Activated naive CD4-positive, alpha-beta T cell (primary cell): ENCODE measurements around the gene ALKBH3.
A peak's percentile ranks its signal among the peaks of the same experiment; 100 is the strongest.

Source experiments
- DNase-seq, 4 experiments: peaks; one replicate each; lab custom pipeline; 2025; lab: John Stamatoyannopoulos, UW

ALKBH3 gene

DNA sequence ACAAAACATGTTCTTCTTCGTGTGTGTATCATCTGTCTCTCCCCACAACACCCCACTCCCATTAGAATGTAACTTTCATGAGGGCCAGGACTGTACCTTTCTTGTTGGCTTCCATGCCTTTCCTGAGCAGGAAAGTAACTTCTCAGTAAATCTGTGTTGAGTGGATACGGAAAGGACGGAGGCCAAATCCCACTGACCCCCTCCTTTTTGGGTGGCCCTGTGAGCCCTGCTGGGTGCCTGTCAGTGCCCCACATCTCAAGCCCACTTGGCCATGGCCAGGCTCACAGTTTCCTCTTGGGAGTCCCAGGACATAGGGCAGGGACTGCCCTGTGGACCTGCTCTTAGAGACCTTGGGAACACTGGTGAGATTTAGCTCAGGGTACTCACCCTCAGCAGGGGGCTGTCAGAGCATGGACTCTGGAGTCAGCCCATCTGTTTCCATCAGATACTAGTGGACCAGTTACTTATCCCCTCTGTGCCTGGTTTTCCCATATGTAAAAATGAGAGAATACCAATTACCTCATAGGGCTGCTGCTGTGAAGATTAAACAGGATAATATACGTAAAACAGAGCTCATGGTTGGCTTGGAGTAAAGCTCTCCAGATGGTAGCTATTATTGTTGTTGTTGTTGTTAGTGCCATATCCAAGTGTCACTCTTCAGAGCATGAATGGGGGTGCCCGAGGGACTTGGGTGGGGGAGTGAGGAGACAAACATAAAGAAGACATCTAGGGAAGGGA, 60.8 kb downstream of the ALKBH3 start:
- DNase-seq: no peak

DNA sequence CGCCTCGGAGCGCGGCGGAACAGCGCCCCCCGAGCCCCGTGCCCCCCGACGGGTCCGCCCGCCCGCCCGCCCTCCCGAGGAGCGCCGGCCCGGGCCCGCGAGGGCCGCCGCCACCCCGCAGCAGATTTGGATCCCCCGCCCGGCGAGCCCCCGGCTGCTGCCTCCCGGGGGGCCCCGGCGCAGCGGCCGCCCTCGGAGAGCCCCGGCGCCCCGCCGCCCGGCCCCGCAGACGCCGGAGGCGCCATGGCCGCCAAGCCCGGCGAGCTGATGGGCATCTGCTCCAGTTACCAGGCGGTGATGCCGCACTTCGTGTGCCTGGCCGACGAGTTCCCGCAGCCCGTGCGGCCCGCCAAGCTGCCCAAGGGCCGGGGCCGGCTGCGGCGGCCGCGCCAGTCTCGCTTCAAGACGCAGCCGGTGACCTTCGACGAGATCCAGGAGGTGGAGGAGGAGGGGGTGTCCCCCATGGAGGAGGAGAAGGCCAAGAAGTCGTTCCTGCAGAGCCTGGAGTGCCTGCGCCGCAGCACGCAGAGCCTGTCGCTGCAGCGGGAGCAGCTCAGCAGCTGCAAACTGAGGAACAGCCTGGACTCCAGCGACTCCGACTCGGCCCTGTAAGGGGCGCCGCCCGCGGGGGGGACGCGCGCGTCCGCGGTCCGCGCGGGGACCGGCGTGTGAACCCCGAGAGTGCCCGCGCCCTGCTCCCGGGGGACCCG, 62.2 kb downstream of the ALKBH3 start:
- DNase-seq: no peak

DNA sequence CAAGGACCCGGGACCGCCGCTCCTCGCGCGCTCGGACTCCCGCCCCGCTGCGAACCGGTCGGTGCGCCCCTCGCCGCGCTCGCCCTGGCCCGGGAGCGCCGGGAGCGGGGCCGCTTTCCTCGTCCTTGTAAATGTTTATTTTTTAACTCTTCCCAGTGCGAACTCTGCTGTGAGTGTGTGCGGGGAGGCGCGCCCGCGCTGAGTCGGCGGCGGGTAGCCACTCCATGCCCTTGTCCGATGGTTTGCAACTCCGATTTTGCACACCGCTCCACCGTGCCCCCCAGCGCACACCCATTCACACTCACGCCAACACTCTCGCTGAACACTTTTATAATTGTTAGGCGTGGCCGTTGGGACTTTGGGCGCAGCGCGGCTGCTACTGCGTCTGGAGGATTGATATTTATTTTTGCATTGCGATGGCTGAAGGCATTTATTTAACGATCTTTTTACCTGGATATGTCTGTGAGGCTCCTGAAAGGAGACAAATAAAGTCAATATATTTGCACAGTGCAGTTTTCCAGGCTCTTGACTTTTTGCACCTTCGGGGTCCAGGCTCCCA, 62.8 kb downstream of the ALKBH3 start:
- no peak for DNase-seq

DNA sequence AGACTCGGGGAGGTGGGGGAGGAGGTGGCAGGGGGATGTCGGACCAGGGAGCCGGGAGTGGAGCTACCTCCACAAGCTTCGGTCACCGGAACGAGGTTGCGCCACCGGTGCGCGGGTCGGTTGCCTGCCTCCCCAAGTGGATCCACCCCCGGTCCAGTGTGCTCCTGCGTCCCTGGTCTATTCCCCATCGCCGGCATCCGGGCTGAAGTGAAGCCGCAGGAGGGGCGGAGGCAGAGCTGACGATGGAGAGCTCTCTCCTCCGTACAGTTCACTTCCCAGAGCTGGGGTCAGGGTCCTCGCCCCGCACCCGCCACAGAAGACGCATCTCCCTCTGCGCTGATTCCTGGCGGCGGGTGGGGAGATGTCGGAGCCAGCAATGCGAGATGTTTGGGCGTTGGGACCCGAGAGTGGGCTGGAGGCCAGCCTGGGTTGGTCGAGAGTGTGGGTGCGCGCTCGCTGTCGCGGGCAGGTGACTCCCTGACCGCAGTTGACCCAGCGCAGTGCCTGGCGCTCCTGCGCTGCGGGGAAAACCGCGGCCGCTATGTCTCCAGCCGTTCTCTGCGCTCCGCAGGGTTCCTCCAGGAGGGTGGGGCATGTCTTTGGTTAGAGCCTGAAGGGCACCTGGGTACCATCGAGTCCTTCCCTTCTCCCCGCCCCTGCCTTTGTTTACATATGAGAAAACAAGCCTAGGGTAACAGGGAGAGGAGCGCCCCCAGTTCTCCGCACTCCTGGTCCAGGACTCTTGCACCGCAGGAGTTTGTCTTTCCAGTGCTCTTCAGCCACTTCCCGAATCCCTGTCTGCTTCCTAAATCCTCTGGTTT, 63.5 kb downstream of the ALKBH3 start:
- no peak for DNase-seq

DNA sequence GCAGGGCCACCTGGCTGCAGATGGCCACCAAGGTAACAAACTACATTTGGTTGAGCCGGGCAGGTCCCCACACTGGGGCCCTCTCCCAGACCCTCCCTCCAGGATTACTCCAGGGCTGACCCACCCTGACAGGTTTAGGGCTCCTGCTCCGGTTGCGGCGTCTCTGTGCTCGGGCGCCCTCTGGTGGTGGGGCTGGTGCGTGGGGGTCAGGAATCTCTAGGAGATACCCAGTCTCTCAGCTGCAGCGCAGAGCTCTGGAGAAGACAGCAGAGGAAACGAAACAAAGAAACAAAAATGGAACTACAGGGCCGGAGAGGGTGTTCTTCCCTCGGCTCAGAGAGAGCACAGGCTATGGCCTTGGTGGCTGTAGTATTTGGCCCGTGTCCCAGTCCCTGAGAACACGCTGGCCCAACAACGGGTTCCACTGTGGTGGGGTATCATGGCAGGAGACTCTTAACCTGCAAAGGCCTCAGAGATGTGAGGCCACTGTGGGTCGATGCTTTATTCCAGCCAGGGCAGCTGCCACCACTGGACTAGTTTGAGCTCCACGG, 64.2 kb downstream of the ALKBH3 start:
- DNase-seq: peak in 3 of 4 experiments; percentile 31 to 43 (median 34)

DNA sequence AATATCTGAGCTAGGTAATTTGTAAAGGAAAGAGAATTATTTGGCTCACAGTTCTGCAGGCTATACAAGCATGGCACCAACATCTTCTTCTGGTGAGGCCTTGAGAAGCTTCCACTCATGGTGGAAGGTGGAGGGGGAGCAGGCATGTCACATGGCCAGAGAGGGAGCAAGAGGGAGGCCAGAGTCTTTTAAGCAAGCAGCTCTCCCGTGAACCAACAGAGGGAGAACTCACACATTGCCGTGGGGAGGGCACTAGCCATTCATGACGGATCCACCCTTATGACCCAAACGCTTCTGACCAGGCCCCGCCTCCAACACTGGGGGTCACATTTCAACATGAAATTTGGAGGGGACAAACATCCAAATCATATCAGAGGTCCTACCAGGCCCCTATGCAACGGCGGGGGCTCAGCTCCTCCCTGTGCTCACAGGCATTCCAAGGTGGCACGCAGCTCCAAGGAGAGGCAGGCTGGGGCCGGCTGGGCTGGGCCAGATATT, 66.4 kb downstream of the ALKBH3 start:
- no peak for DNase-seq

DNA sequence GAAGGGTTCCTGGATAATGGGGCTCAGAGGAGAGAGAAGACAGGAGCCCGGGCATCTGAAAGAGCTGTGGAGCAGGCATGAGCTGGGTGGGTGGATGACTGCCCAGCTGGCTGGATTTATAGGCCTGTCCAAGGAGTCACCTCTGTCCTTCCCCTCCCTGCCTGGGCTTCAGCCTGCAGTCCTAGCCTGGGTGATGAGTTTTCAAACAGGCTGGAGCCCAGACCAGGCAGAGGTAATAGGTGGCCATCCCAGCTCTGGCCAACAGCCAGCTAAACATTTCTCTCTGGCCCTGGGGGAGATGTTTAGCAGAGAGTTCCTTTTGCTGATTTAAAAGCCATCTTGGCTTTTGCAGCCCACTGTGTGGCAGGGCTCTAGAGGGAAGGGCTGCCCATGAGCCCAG, 67.2 kb downstream of the ALKBH3 start:
- no peak for DNase-seq

DNA sequence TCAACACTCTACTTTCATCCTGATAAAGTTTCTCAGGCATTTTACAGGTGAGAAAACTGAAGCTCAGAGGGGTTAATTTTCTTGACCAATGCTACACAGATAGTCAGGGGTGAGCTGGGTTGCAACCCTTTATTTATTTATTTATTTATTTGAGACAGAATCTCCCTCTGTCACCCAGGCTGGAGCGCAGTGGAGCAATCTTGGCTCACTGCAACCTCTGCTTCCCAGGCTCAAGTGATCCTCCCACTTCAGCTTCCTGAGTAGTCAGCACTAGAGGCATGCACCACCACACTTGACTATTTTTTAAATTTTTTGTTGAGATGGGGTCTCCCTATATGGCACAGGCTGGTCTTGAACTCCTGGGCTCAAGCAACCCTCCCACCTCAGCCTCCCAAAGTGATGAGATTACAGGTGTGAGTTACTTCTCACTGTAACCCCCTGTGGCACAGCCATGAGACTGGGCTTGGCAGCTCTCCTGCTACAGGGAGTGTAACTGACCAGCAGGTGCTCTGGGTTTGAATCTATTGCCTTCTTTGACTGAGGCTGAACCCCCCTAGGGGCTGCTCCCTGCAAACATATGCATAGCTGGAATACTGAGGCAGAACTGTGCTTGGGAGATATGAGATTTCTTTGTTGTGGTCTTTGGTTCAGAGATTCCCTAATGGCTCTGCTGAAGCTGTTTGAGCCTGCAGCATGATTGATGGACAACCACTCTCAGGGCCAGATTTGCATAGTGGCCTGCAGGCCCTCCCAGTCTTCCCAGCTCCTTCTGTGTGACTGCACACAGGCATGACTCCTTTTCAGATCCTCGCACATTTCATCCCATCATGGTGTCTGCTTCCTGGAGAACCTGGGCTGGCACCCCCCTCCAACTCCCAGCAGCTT, 68.0 kb downstream of the ALKBH3 start:
- no peak for DNase-seq

DNA sequence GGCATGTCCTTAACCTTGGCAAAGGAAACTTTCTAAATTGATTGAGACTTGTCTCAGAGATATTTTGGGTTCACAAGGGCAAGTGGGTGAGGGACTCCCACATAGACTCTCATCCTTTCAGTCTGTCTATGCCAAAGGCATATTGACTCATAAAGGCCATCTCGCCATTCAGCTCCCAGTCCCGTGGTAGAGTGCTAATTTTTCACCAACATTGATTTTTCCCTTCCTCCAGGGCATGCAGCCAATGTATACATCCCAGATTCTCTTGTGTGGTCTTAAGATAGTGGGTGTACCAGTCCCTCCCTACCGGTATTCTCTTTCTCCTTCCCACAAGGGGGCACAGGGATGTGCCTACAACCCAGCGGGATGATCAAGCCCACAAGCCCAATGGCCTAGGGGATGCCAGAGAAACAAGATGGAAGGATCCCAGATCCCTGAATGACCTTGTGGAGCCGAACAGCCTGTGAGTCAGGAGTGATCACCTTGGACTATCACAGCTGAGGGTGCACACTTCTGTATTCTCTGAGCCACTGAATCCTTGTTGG, 69.8 kb downstream of the ALKBH3 start:
- no peak for DNase-seq

DNA sequence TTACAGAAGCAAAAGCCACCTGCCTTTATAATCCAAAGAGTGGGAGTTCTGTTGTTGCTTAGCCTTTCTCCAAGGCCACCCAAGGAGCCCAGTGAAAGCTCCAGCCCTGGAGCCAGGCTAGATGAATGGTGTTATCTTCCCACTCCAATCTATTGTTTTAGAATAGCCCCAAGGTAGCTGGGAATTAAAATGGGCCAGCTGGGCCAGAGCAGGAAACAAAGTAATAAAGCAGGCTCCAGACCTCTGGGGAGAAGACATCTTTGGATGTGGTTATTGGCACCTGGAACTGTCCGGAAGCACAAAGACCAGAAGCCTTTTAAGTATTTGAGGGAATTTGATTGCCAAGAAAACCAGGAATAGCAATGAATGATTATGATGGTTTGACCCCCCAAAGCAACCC, 70.6 kb downstream of the ALKBH3 start:
- no peak for DNase-seq

DNA sequence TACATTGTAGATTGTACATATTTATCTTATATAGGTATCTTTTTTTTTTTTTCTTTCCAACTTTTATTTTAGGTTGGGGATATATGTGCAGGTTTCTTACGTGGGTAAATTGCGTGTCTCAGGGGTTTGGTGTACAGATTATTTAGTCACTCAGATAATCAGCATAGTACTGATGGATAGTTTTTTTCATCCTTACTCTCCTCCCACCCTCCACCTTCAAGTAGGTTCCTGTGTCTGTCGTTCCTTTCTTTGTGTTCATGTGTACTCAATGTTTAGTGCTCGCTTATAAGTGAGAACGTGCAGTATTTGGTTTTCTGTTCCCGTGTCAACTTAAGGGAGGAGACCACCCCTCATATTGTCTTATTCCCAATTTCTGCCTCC, 71.4 kb downstream of the ALKBH3 start:
- DNase-seq: no peak

DNA sequence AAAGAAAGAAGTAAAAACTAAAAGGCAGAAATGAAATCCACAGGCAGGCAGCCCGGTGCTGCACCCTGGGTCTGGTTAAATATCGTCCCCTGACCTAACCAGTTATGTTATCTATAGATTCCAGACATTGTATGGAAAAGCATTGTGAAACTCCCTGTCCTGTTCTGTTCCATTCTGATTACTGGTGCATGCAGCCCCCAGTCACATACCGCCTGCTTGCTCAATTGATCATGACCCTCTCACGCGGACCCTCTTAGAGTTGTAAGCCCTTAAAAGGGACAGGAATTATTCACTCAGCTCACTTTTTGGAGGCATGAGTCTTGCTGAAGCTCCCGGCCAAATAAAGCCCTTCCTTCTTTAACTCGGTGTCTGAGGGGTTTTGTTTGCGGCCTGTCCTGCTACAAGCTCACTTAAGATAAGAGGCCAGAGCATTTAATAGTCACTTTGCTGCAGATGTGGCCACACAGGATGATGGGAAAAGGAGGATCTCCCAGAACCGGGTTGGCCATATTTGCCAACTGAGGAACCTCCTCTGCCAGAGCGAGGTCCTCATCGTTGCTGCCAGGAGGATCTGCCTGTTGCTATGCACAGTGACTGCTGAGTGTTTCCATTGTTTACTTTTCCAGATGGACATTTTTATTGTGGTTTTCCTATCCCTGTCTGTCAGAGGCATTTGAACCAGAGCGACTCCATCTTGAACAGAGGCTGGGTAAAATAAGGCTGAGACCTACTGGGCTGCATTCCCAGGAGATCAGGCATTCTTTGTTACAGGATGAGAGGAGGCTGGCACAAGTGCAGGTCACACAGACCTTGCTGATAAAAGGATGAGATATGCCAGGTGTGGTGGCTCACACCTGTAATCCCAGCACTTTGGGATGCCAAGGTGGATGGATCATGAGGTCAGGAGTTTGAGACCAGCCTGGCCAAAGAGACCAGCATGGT, 72.0 kb downstream of the ALKBH3 start:
- DNase-seq: no peak

DNA sequence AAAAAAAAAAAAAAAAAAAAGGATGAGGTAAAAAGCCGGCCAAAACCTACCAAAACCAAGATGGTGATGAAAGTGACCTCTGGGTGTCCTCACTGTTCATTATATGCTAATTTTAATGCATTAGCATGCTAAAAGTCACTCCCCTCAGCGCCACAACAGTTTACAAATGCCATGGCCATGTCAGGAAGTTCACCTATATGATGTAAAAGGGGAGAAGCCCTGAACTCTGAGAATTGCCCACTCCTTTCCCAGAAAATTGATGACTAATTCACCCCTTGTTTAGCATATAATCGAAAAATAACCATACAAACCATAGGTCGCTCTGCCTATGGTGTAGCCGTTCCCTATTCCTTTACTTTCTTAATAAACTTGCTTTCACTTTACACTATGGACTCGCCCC, 72.9 kb downstream of the ALKBH3 start:
- DNase-seq: no peak

DNA sequence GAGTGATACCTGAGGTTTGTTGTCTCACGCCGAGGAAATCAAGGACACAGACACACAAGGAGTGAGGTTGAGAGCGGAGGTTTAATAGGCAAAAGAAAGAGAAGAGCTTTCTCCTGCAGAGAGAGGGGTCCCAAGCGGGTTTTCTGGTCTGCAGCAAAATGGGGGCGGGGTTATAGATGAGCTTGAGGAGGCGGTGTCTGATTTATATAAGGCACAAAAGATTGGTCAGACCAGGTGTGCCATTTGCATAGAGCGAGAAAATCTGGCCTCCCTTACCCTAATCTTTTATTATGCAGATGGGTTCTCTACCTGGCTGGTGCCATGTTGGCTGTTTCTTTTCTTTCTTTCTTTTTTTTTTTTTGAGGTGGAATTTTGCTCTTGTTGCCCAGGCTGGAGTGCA, 73.6 kb downstream of the ALKBH3 start:
- no peak for DNase-seq

DNA sequence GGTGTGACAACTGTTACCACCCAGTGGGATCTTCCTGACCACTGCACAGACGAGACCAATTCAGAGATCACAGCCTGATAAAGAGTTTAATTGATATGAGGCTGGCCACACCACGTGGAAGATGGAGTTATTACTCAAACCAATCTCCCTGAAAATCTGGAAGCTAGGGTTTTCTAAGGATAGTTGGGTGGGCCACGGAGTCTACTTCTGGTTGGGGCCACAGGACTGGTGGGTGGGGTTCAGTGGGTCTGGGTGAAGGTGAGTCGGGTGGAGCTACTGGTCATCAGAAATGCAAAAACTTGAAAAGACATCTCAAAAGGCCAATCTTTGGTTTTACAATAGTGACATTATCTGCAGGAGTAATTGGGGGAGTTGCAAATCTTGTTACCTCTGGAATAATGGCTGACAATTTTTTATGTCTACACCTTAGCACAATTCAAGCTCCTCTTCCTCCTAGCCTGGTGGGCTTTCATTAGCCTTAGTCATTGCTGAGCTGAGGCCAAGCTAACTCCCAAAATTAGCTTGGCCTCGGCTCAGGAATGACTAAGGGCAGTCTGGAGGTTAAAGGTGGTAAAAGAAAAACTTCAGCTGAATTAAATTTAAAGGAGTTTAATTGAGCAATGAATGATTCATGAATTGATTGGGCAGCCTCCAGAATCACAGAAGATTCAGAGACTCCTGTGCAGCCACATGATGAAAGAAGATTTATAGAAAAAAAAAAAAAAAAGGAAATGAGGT, 74.9 kb downstream of the ALKBH3 start:
- no peak for DNase-seq

DNA sequence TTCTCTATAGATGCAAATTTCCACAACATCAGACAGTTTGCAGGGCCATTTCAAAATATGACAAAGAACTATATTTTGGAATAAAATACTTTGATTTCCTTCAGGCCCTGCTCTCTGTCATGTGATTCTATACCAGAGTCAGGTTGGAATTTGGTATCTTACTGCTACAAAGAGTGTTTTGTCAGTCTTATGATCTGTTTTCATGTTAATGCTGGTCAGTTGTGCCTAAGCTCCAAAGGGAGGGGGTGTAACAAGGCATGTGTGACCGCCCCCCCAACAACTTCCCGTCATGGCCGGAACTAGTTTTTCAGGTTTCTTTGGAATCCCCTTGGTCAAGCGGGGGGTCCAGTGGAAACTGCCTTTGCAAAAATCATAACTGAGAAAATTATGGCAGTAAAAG, 76.9 kb downstream of the ALKBH3 start:
- no peak for DNase-seq

DNA sequence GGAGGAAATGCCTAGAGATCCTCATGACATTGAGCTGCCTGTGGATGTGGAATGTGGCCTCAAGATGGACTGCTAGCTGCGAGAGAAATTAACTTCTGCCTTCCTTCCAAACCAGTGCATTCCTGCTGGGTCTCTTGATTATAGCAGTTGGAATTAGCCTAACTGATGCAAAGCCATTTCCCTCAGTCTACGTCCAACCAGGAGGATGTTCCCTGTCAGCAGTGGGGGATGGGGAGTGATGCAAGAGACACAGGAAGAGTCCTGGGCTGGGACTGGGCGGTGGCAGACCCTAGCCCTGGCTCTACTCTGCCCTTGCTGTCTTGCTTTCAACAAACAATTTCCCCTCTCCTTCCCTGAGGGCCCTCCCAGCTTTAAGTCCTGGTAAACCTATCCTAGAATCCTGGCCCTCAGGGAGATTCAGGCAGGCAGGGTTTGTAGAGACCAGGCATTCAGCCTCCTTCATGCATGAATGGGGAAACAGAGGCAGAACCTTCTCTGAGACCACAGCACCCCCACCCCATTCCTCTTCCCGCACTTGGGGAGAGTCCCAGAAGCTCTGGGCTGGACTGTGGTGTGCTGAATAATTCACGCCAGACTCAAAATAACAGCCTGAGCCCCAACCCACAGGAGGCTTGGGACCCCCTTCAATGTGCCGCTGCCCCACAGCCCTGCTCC, 78.8 kb downstream of the ALKBH3 start:
- DNase-seq: no peak
